Measurements from ENCODE around the gene NDUFS8. TPM values are rescaled to one million over a fixed set of nuclear protein-coding genes. Genes with fewer than 3 reads are reported as not detected.

Gene NDUFS8
- total RNA-seq, 2 experiments from 2014 or later: 105 to 109 TPM

- Mint-ChIP-seq H3K27ac (no peak overlapping the region), H3K9me3 (no peaks in the 10 kb centered on the region), H3K27me3 (no peaks in the 10 kb centered on the region), H3K36me3 (ENCODE audit: low read depth) (peaks cover 11% of the 10 kb centered on the region), H3K4me1 (ENCODE audit: low read depth) (no peaks in the 10 kb centered on the region), H3K4me3 (no peak overlapping the region)
- POLR2A ChIA-PET: interaction anchor here (0.9 kb wide), 1 partner anchor 19 kb away, joined by 4 read pairs; no protein-coding TSS in a partner anchor
- no peak for TF ChIP-seq CTCF (IDR thresholded peaks at IDR 0.05)
- ATAC-seq: no peak
- DNase-seq: no peak
- CTCF ChIA-PET: no interaction called here
- intact Hi-C loops (cut with micrococcal nuclease): no loop called here
These were observed 41.0 kb downstream of the NDUFS8 start for GRCh38 chr11:68071281-68072048.

GRCh38 chr11:68074584-68075352 lies 44.3 kb downstream of the NDUFS8 start:
- POLR2A ChIA-PET: interaction anchor here (0.5 kb wide), 1 partner anchor 538 kb away, joined by 3 read pairs; no protein-coding TSS in a partner anchor
- Mint-ChIP-seq H3K4me1 (ENCODE audit: low read depth) (no peaks in the 10 kb centered on the region), H3K36me3 (ENCODE audit: low read depth) (peaks cover 6% of the 10 kb centered on the region), H3K9me3 (no peaks in the 10 kb centered on the region), H3K27me3 (no peaks in the 10 kb centered on the region), H3K27ac (no peak overlapping the region), H3K4me3 (no peak overlapping the region)
- ATAC-seq (no peak), DNase-seq (no peak)
- no peak for TF ChIP-seq CTCF (IDR thresholded peaks at IDR 0.05)
- intact Hi-C loops (cut with micrococcal nuclease): no loop called here
- CTCF ChIA-PET: interaction anchor here (1.3 to 1.6 kb wide), 2 partner anchors 10 to 119 kb away, joined by 4 read pairs; no protein-coding TSS in a partner anchor

GRCh38 chr11:68076371-68077042 lies 46.0 kb downstream of the NDUFS8 start:
- H3K4me1 Mint-ChIP-seq (ENCODE audit: low read depth): no peaks in the 10 kb centered on the region
- ChIA-PET POLR2A (no interaction called here), CTCF (interaction anchor here (0.7 to 1.6 kb wide), 4 partner anchors 9 to 133 kb away, joined by 3 to 4 read pairs (median 4); no protein-coding TSS in a partner anchor)
- no peak for ATAC-seq
- intact Hi-C loops (cut with micrococcal nuclease): no loop called here
- no peak overlapping the region for H3K4me3 Mint-ChIP-seq
- no peak overlapping the region for H3K27ac Mint-ChIP-seq
- H3K9me3 Mint-ChIP-seq: no peaks in the 10 kb centered on the region
- no peaks in the 10 kb centered on the region for H3K27me3 Mint-ChIP-seq
- peaks cover 7% of the 10 kb centered on the region for H3K36me3 Mint-ChIP-seq (ENCODE audit: low read depth)
- no peak for TF ChIP-seq CTCF (IDR thresholded peaks at IDR 0.05)
- peak; percentile 20 for DNase-seq

GRCh38 chr11:68077617-68078582 lies 47.4 kb downstream of the NDUFS8 start:
- no peak for TF ChIP-seq CTCF (IDR thresholded peaks at IDR 0.05)
- no peaks in the 10 kb centered on the region for H3K9me3 Mint-ChIP-seq
- no peak for DNase-seq
- no peaks in the 10 kb centered on the region for H3K4me1 Mint-ChIP-seq (ENCODE audit: low read depth)
- no peak for ATAC-seq
- ChIA-PET POLR2A (no interaction called here), CTCF (no interaction called here)
- H3K4me3 Mint-ChIP-seq: no peak overlapping the region
- H3K36me3 Mint-ChIP-seq (ENCODE audit: low read depth): peaks cover 7% of the 10 kb centered on the region
- H3K27ac Mint-ChIP-seq: no peak overlapping the region
- intact Hi-C loops (cut with micrococcal nuclease): no loop called here
- no peaks in the 10 kb centered on the region for H3K27me3 Mint-ChIP-seq

Measured in activated CD8-positive, alpha-beta T cell treated with anti-CD3 and anti-CD28 coated beads for 36 hours (primary cell).